Measurements from ENCODE around the gene ARHGEF7. TPM values are rescaled to one million over a fixed set of nuclear protein-coding genes. Genes with fewer than 3 reads are reported as not detected.

ARHGEF7 gene
- total RNA-seq, 4 donors from 2014 or later: 11.5 to 57.2 (median 36.5) TPM

DNA sequence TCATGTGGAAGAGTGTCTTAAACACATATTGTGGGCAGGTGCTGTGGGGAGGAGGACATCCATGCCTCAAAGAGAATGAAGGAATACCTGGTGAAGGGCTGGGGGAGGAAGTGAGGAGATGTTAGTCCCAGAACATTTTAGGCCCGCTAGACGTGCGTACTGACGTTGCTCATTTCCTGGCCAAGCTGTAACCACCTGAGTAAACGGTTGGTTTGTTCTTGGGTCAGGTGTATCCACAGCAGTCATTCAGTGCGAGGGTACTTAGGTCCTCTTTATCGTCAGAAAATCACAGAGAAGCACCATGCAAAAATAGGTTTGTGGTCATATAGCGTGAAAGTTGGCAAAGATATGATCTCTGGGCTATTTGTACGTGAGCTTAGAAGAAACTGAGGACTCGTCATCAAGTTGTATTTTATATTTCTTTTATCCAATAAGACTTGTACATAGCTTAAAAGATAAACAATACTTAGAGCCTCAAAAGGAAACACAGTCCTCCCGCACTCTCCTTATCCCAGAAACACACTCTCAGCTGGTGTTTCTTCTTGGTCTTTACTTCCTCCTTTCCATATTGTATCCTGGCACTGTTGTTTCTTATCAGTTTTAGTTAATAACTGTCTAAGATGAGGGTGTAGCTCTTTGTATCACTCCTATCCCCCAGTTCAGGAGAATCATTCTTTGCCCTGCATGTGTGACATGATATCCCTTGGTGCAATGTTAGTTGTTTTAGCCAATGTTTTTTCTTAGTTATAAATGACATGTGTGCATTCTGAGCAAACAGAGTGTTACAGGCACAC lies 52.0 kb downstream of the ARHGEF7 start:
- Histone ChIP-seq H3K4me1 (peaks cover 0 to 52% (median 0%) of the 10 kb centered on the region in 3 donors), H3K27ac (no peak overlapping the region), H3K9me3 (no peaks in the 10 kb centered on the region), H3K4me3 (no peak overlapping the region), H3K27me3 (no peaks in the 10 kb centered on the region), H3K36me3 (peaks cover 0 to 33% (median 0%) of the 10 kb centered on the region in 3 donors)
- intact Hi-C loops (cut with DNase I): no loop called here
- TF ChIP-seq POLR2A (IDR thresholded peaks at IDR 0.05): no peak
- TF ChIP-seq, protein P1, sequence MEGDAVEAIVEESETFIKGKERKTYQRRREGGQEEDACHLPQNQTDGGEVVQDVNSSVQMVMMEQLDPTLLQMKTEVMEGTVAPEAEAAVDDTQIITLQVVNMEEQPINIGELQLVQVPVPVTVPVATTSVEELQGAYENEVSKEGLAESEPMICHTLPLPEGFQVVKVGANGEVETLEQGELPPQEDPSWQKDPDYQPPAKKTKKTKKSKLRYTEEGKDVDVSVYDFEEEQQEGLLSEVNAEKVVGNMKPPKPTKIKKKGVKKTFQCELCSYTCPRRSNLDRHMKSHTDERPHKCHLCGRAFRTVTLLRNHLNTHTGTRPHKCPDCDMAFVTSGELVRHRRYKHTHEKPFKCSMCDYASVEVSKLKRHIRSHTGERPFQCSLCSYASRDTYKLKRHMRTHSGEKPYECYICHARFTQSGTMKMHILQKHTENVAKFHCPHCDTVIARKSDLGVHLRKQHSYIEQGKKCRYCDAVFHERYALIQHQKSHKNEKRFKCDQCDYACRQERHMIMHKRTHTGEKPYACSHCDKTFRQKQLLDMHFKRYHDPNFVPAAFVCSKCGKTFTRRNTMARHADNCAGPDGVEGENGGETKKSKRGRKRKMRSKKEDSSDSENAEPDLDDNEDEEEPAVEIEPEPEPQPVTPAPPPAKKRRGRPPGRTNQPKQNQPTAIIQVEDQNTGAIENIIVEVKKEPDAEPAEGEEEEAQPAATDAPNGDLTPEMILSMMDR (IDR thresholded peaks at IDR 0.05): no peak
- WGBS, 2 donors: 79 to 88% methylated on average over 9 to 11 of the region's 11 CpGs
- no peak for DNase-seq

DNA sequence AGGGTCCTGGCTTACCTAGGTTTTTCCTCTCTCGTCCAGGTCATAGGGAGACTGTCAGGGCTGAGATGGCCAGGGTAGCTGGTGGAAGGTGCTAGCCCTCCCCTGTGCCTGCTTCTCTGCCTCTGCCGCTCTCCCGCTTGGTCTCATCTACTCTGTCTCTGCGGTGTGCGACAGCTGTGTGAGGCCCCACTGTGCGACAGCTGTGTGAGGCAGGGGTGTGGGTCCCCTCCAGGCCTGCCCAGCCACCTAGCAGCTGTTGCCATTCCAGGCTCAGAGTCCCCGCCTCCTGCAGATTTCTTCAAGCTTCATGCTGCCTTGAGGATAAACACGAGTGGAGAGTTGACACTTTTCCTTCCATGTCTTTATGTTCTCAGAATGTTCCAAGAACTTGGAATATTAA lies 53.0 kb downstream of the ARHGEF7 start:
- no peak overlapping the region for H3K27ac ChIP-seq
- H3K4me3 ChIP-seq: no peak overlapping the region
- H3K4me1 ChIP-seq: peaks cover 0 to 52% (median 0%) of the 10 kb centered on the region in 3 donors
- WGBS, 2 donors: 89 to 90% methylated on average over 2 to 8 of the region's 8 CpGs
- intact Hi-C loops (cut with DNase I): no loop called here
- peaks cover 0 to 39% (median 0%) of the 10 kb centered on the region in 3 donors for H3K36me3 ChIP-seq
- H3K27me3 ChIP-seq: no peaks in the 10 kb centered on the region
- H3K9me3 ChIP-seq: no peaks in the 10 kb centered on the region
- DNase-seq: no peak
- TF ChIP-seq POLR2A (IDR thresholded peaks at IDR 0.05): no peak
- TF ChIP-seq, protein P1 (IDR thresholded peaks at IDR 0.05): no peak

DNA sequence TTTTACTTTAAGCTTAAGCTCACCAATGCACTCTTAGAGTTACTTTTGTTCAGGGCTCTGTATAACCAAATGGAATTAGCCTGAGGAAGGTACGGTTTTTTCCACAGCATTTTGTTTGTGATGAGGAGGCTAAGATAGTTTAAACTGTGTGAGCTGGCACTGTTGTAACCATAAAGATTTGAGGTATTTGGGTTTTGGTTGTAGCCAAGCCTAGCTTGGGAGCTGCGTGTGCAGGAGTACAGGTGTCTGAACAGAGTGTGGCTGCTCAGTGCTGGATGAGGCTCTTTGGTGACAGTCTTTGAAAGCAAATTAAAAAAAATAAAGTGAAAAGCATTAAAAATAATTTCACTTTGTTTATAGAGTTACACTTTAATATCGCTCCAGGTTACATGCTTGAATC lies 56.0 kb downstream of the ARHGEF7 start:
- Histone ChIP-seq H3K27me3 (no peaks in the 10 kb centered on the region), H3K36me3 (peaks cover 0 to 31% (median 0%) of the 10 kb centered on the region in 3 donors), H3K27ac (no peak overlapping the region), H3K4me1 (peaks cover 0 to 60% (median 3%) of the 10 kb centered on the region in 3 donors), H3K9me3 (no peaks in the 10 kb centered on the region), H3K4me3 (no peak overlapping the region)
- intact Hi-C loops (cut with DNase I): no loop called here
- DNase-seq: no peak
- TF ChIP-seq POLR2A (IDR thresholded peaks at IDR 0.05): no peak
- TF ChIP-seq, protein P1 (IDR thresholded peaks at IDR 0.05): no peak
- WGBS, 2 donors: 36 to 69% methylated on average over 3 of the region's 3 CpGs

DNA sequence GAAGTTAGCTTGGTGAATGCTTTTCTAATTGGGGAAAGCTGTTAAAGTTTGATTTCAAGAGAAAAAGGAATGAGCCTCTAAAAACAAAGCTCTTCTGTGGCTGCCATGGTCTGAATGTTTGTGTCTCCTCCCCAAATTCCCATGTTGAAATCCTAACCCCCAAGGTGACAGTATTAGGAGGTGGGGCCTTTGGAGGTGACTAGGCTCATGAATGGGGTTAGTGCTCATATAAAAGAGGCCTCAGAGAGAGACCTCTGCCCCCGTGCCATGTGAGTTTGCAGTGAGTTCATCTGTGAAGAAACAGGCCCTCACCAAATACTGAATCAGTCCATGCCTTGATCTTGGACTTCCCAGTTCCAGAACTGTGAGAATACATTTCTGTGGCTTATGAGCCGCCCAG lies 56.5 kb downstream of the ARHGEF7 start:
- H3K27me3 ChIP-seq: no peaks in the 10 kb centered on the region
- TF ChIP-seq, protein P1 (IDR thresholded peaks at IDR 0.05): no peak
- TF ChIP-seq POLR2A (IDR thresholded peaks at IDR 0.05): no peak

DNA sequence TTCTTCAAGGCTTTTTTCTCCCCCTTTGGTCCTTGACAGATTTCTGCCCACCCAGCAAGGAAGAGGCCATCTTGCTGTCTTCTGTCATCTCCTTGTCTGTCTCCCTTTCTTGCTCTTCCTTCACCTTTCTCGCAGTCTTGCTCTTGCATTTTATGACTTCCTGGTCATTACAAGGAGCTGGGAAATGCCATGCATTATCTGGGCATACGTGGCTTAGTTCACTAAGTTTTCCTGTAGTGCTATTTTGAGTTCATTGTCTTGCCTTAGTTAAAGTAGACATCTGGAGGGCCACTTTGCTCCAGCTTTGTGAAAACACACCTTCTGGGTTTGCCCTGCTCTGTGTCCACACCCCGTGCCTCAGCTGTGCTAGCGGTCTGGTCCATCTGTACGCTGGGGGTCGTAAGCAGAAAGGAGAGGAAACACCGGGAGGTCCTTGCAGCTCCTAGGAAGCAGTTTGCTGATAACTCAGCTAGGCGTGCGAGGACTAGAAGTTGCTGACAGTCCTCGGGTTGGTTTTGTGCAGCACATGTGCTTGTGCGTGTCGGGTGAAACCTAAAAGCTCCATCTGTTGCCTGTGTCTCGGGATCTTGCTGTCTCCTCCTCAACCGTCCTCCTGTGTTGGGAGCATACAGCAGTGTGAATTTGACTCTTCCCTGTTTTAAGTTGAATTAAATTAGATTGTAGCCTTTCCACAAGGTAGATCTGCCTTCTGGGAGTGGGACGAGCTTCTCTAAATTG lies 59.4 kb downstream of the ARHGEF7 start:
- peaks cover 14 to 72% (median 23%) of the 10 kb centered on the region in 3 donors for H3K4me1 ChIP-seq
- no peak overlapping the region for H3K4me3 ChIP-seq
- no peak for DNase-seq
- WGBS, 2 donors: 87 to 89% methylated on average over 13 to 14 of the region's 15 CpGs
- intact Hi-C loops (cut with DNase I): no loop called here
- no peak for TF ChIP-seq POLR2A (IDR thresholded peaks at IDR 0.05)
- TF ChIP-seq, protein P1 (IDR thresholded peaks at IDR 0.05): no peak
- no peaks in the 10 kb centered on the region for H3K27me3 ChIP-seq
- H3K9me3 ChIP-seq: no peaks in the 10 kb centered on the region
- H3K36me3 ChIP-seq: peaks cover 0 to 19% (median 4%) of the 10 kb centered on the region in 3 donors
- peak overlapping the region in 1 of 4 donors; percentile 42 for H3K27ac ChIP-seq

More for the DNA sequence above, 56.5 kb downstream of the ARHGEF7 start:
- no peak overlapping the region for H3K27ac ChIP-seq
- peaks cover 0 to 31% (median 0%) of the 10 kb centered on the region in 3 donors for H3K36me3 ChIP-seq
- intact Hi-C loops (cut with DNase I): no loop called here
- 84% methylated on average over 2 of the region's 2 CpGs; no CpG with 5 or more reads in 1 of the 2 donors for WGBS, 2 donors
- peaks cover under 1 to 60% (median 6%) of the 10 kb centered on the region in 3 donors for H3K4me1 ChIP-seq
- H3K4me3 ChIP-seq: no peak overlapping the region
- no peak for DNase-seq
- H3K9me3 ChIP-seq: no peaks in the 10 kb centered on the region
